K562 (cell line): ENCODE measurements around the gene GRIK1. TPM values are rescaled to one million over a fixed set of nuclear protein-coding genes. Genes with fewer than 3 reads are reported as not detected.

Source experiments
- polyA plus RNA-seq, 8 experiments: library from polyadenylated mRNA; depleted of rRNA in 4 of 8; stranded (reverse) in 5 of 8; unstranded in 3 of 8; fragments of >200 nt; fragmentation: Nextera tagmentation in 2 of 8; fragmentation: Illumina TruSeq in 1 of 8; extraction: Ambion mirVana in 2 of 8; extraction: Trizol in 1 of 8; gene quantifications; 2 replicates each; pipeline versions ENCODE4 v1.2.1 to v1.2.3, GENCODE V29; 2011 to 2014; ENCODE audit warnings: inconsistent platforms in 1 of 8, missing spikeins in 1 of 8
- total RNA-seq, 7 experiments: library from RNA; depleted of rRNA in 6 of 7; stranded (reverse); fragments of >200 nt in 6 of 7; fragmentation: Illumina TruSeq in 2 of 7; extraction: Trizol in 2 of 7; gene quantifications; 2 replicates each; pipeline versions ENCODE4 v1.2.1 to v1.2.3, GENCODE V29; 2011 to 2021; ENCODE audit warnings: low replicate concordance in 1 of 7
- TF ChIP-seq, protein P1 (sequence below): fragments of 450-650 bp; IDR thresholded peaks from 2 replicates; pipeline ENCODE4 v1.6.1; 2016; ENCODE audit warnings: mild to moderate bottlenecking, moderate library complexity

GRIK1 gene
- total and polyA plus RNA-seq, 9 of the 15 experiments (the other 6 are each of a cell fraction or from before 2014, with no cell fraction given) = 0.17 to 2.8 (median 0.53) TPM

DNA sequence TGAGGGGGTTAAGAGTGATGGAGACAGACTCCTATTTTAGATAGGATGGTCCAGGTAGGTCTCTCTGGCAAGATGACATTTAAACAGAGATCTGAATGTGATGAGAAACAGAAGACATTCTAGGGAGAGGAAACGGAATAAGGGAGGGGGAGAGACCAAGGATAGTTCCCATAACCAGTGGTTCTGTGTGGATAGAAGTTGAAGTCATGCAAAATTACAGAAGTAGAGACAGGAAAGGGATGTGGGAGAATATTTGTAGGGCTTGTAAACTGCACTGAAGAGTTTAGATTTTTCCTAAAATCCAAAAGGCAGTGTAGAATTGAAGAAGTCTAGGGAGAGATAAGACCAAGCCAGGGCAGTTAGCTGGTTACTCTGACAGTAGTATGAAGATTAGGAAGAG is 200.6 kb downstream of the GRIK1 start (continued):
- TF ChIP-seq, protein P1, sequence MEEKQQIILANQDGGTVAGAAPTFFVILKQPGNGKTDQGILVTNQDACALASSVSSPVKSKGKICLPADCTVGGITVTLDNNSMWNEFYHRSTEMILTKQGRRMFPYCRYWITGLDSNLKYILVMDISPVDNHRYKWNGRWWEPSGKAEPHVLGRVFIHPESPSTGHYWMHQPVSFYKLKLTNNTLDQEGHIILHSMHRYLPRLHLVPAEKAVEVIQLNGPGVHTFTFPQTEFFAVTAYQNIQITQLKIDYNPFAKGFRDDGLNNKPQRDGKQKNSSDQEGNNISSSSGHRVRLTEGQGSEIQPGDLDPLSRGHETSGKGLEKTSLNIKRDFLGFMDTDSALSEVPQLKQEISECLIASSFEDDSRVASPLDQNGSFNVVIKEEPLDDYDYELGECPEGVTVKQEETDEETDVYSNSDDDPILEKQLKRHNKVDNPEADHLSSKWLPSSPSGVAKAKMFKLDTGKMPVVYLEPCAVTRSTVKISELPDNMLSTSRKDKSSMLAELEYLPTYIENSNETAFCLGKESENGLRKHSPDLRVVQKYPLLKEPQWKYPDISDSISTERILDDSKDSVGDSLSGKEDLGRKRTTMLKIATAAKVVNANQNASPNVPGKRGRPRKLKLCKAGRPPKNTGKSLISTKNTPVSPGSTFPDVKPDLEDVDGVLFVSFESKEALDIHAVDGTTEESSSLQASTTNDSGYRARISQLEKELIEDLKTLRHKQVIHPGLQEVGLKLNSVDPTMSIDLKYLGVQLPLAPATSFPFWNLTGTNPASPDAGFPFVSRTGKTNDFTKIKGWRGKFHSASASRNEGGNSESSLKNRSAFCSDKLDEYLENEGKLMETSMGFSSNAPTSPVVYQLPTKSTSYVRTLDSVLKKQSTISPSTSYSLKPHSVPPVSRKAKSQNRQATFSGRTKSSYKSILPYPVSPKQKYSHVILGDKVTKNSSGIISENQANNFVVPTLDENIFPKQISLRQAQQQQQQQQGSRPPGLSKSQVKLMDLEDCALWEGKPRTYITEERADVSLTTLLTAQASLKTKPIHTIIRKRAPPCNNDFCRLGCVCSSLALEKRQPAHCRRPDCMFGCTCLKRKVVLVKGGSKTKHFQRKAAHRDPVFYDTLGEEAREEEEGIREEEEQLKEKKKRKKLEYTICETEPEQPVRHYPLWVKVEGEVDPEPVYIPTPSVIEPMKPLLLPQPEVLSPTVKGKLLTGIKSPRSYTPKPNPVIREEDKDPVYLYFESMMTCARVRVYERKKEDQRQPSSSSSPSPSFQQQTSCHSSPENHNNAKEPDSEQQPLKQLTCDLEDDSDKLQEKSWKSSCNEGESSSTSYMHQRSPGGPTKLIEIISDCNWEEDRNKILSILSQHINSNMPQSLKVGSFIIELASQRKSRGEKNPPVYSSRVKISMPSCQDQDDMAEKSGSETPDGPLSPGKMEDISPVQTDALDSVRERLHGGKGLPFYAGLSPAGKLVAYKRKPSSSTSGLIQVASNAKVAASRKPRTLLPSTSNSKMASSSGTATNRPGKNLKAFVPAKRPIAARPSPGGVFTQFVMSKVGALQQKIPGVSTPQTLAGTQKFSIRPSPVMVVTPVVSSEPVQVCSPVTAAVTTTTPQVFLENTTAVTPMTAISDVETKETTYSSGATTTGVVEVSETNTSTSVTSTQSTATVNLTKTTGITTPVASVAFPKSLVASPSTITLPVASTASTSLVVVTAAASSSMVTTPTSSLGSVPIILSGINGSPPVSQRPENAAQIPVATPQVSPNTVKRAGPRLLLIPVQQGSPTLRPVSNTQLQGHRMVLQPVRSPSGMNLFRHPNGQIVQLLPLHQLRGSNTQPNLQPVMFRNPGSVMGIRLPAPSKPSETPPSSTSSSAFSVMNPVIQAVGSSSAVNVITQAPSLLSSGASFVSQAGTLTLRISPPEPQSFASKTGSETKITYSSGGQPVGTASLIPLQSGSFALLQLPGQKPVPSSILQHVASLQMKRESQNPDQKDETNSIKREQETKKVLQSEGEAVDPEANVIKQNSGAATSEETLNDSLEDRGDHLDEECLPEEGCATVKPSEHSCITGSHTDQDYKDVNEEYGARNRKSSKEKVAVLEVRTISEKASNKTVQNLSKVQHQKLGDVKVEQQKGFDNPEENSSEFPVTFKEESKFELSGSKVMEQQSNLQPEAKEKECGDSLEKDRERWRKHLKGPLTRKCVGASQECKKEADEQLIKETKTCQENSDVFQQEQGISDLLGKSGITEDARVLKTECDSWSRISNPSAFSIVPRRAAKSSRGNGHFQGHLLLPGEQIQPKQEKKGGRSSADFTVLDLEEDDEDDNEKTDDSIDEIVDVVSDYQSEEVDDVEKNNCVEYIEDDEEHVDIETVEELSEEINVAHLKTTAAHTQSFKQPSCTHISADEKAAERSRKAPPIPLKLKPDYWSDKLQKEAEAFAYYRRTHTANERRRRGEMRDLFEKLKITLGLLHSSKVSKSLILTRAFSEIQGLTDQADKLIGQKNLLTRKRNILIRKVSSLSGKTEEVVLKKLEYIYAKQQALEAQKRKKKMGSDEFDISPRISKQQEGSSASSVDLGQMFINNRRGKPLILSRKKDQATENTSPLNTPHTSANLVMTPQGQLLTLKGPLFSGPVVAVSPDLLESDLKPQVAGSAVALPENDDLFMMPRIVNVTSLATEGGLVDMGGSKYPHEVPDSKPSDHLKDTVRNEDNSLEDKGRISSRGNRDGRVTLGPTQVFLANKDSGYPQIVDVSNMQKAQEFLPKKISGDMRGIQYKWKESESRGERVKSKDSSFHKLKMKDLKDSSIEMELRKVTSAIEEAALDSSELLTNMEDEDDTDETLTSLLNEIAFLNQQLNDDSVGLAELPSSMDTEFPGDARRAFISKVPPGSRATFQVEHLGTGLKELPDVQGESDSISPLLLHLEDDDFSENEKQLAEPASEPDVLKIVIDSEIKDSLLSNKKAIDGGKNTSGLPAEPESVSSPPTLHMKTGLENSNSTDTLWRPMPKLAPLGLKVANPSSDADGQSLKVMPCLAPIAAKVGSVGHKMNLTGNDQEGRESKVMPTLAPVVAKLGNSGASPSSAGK = no peak
